H1 (cell line): ENCODE measurements around the gene GRK6. TPM values are rescaled to one million over a fixed set of nuclear protein-coding genes. Genes with fewer than 3 reads are reported as not detected.

Experiments
- EP300 ChIP-seq, 2 experiments: IDR thresholded peaks; 1 replicate in 1 of 2; 2 replicates in 1 of 2; pipeline ENCODE4 v1.6.1; 2011 to 2012; ENCODE audit warnings: low read depth in 2 of 2, low read length in 2 of 2, mild to moderate bottlenecking in 2 of 2, borderline replicate concordance in 1 of 2, inconsistent platforms in 1 of 2, moderate library complexity in 1 of 2
- KDM1A ChIP-seq: fragments of 200-600, 300-600 bp; sonication (generic); IDR thresholded peaks from 2 replicates; pipeline ENCODE4 v1.7.1; 2016; ENCODE audit warnings: mild to moderate bottlenecking, low read length, borderline replicate concordance
- KDM4A ChIP-seq: IDR thresholded peaks from one replicate; pipeline ENCODE4 v1.7.1; 2012; ENCODE audit warnings: low read depth, mild to moderate bottlenecking, moderate library complexity, low read length, inconsistent platforms; ENCODE audit not compliant: severe bottlenecking
- RNF2 ChIP-seq: fragments of 200-900, 300-1000 bp; sonication (generic); IDR thresholded peaks from 2 replicates; pipeline ENCODE4 v1.7.1; 2016; ENCODE audit warnings: borderline replicate concordance, low read depth, mild to moderate bottlenecking, antibody characterized with exemption, low read length; ENCODE audit not compliant: poor library complexity, severe bottlenecking; ENCODE audit errors: missing control alignments
- SIX5 ChIP-seq: IDR thresholded peaks from 2 replicates; pipeline ENCODE4 v1.6.1; 2011; ENCODE audit warnings: mild to moderate bottlenecking, low read depth, low read length
- ZNF274 ChIP-seq: IDR thresholded peaks from 2 replicates; pipeline ENCODE4 v1.7.0; 2012; ENCODE audit warnings: low read length, borderline replicate concordance; ENCODE audit errors: extremely low read depth
- polyA plus RNA-seq, 7 experiments: library from polyadenylated mRNA; depleted of rRNA in 3 of 7; stranded (reverse) in 5 of 7; unstranded in 2 of 7; fragments of >200 nt in 5 of 7; fragments of 200-250 nt in 2 of 7; gene quantifications; 1 replicate in 5 of 7; 2 replicates in 1 of 7; 4 replicates in 1 of 7; pipeline versions ENCODE4 v1.2.1 to v1.2.3, GENCODE V29; 2011 to 2013; ENCODE audit warnings: missing spikeins in 2 of 7, mixed read lengths in 2 of 7
- total RNA-seq: library from RNA; stranded (reverse); fragmentation: NEBNext Ultra II Directional; extraction: Animal tissue kit (Norgen Biotek cat#: 25700); gene quantifications from 2 replicates; pipeline ENCODE4 v1.2.1, GENCODE V29; 2021
- TF ChIP-seq, protein P1 (sequence below): fragments of 300-600 bp; sonication (generic); IDR thresholded peaks from 2 replicates; pipeline ENCODE4 v1.7.1; 2012; ENCODE audit warnings: low read length, moderate library complexity, mild to moderate bottlenecking, inconsistent platforms; ENCODE audit not compliant: insufficient replicate concordance

The GRK6 gene
- total and polyA plus RNA-seq, 2 of the 8 experiments (the other 6 are each of a cell fraction or from before 2014, with no cell fraction given), result 31.8 to 57.8 TPM

DNA sequence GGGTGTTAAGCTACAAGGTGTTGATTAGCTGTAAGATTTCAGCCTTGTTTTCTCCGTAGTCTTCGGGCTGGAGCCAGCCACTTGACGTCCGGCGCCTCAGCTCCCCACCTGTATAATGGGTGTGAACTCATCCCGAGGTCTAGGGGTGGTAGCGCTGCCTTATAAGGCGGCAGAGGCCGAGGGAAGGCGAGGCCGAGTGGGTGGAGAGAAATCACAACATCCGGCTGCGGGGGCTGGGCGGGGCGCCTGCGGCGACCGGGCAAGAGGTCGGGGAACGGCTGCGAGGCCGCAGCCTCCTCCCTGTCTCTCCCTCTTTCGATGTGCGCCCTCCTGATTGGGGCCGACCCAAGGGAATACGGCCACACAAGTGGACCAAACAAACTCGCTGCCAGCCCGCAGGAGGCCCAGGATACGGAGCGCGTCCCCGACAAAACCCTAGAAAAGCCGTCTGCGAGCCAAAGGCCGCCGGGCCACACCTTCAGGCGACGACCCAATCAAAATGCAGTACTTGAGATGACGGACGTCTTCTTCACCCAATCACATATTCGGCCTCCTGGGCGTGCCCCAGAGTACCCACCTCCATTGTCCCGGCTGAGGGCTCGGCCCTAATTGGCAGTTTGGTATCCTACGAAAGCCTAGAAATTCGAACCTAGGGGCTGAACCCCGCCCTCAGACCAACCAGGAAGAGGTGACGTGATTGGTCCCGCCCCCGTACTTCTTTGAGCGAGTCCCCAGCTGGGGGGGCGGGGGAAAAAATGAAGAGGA is 493 bp upstream of the GRK6 start (continued):
- TF ChIP-seq, protein P1, sequence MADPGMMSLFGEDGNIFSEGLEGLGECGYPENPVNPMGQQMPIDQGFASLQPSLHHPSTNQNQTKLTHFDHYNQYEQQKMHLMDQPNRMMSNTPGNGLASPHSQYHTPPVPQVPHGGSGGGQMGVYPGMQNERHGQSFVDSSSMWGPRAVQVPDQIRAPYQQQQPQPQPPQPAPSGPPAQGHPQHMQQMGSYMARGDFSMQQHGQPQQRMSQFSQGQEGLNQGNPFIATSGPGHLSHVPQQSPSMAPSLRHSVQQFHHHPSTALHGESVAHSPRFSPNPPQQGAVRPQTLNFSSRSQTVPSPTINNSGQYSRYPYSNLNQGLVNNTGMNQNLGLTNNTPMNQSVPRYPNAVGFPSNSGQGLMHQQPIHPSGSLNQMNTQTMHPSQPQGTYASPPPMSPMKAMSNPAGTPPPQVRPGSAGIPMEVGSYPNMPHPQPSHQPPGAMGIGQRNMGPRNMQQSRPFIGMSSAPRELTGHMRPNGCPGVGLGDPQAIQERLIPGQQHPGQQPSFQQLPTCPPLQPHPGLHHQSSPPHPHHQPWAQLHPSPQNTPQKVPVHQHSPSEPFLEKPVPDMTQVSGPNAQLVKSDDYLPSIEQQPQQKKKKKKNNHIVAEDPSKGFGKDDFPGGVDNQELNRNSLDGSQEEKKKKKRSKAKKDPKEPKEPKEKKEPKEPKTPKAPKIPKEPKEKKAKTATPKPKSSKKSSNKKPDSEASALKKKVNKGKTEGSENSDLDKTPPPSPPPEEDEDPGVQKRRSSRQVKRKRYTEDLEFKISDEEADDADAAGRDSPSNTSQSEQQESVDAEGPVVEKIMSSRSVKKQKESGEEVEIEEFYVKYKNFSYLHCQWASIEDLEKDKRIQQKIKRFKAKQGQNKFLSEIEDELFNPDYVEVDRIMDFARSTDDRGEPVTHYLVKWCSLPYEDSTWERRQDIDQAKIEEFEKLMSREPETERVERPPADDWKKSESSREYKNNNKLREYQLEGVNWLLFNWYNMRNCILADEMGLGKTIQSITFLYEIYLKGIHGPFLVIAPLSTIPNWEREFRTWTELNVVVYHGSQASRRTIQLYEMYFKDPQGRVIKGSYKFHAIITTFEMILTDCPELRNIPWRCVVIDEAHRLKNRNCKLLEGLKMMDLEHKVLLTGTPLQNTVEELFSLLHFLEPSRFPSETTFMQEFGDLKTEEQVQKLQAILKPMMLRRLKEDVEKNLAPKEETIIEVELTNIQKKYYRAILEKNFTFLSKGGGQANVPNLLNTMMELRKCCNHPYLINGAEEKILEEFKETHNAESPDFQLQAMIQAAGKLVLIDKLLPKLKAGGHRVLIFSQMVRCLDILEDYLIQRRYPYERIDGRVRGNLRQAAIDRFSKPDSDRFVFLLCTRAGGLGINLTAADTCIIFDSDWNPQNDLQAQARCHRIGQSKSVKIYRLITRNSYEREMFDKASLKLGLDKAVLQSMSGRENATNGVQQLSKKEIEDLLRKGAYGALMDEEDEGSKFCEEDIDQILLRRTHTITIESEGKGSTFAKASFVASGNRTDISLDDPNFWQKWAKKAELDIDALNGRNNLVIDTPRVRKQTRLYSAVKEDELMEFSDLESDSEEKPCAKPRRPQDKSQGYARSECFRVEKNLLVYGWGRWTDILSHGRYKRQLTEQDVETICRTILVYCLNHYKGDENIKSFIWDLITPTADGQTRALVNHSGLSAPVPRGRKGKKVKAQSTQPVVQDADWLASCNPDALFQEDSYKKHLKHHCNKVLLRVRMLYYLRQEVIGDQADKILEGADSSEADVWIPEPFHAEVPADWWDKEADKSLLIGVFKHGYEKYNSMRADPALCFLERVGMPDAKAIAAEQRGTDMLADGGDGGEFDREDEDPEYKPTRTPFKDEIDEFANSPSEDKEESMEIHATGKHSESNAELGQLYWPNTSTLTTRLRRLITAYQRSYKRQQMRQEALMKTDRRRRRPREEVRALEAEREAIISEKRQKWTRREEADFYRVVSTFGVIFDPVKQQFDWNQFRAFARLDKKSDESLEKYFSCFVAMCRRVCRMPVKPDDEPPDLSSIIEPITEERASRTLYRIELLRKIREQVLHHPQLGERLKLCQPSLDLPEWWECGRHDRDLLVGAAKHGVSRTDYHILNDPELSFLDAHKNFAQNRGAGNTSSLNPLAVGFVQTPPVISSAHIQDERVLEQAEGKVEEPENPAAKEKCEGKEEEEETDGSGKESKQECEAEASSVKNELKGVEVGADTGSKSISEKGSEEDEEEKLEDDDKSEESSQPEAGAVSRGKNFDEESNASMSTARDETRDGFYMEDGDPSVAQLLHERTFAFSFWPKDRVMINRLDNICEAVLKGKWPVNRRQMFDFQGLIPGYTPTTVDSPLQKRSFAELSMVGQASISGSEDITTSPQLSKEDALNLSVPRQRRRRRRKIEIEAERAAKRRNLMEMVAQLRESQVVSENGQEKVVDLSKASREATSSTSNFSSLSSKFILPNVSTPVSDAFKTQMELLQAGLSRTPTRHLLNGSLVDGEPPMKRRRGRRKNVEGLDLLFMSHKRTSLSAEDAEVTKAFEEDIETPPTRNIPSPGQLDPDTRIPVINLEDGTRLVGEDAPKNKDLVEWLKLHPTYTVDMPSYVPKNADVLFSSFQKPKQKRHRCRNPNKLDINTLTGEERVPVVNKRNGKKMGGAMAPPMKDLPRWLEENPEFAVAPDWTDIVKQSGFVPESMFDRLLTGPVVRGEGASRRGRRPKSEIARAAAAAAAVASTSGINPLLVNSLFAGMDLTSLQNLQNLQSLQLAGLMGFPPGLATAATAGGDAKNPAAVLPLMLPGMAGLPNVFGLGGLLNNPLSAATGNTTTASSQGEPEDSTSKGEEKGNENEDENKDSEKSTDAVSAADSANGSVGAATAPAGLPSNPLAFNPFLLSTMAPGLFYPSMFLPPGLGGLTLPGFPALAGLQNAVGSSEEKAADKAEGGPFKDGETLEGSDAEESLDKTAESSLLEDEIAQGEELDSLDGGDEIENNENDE, result no peak
- TF ChIP-seq EP300 (IDR thresholded peaks at IDR 0.05; ENCODE audit: borderline replicate concordance in 1 of 2, low read depth in 2 of 2, low read length in 2 of 2), result peak in 1 of 2 experiments; percentile 69; a peak in 1 of 3 replicates
- peak; percentile 100 for TF ChIP-seq KDM1A
- TF ChIP-seq KDM4A, result peak; percentile 71
- TF ChIP-seq ZNF274, result no peak
- no peak; the same call in 1 of the 2 replicates for TF ChIP-seq SIX5
- TF ChIP-seq RNF2, result no peak
